ENCODE measurements around the gene C1QTNF12. TPM values are rescaled to one million over a fixed set of nuclear protein-coding genes. Genes with fewer than 3 reads are reported as not detected.
"Not testable (repeated sequence)": the region's sequence is repeated elsewhere in the genome, so short reads cannot be mapped to it uniquely, and the experiment has no call there.

Gene C1QTNF12
- total and polyA plus RNA-seq, 2 donors (not counting 3 experiments of a cell fraction or from before 2014, with no cell fraction given), result 1.0 to 1.9 TPM

GRCh38 chr1:1250786-1251284 lies 4.3 kb upstream of the C1QTNF12 start:
- ChIA-PET POLR2A (no interaction called here), CTCF (interaction anchor here (1.1 to 4.6 kb wide), 6 partner anchors 13 to 218 kb away, joined by 3 to 38 read pairs (median 4); no protein-coding TSS in a partner anchor)
- Histone ChIP-seq H3K4me1 (ENCODE audit: control insufficient read depth, extremely low read depth, insufficient read depth, low read length) (no peaks in the 10 kb centered on the region), H3K27ac (ENCODE audit: insufficient read depth, low read depth, low read length) (peak overlapping the region; percentile 11), H2AFZ (ENCODE audit: low read depth, low read length) (no peak overlapping the region), H3K9me3 (replicated peaks; ENCODE audit: control insufficient read depth, insufficient read depth, low read length) (no peaks in the 10 kb centered on the region), H3K79me2 (ENCODE audit: control insufficient read depth, insufficient read depth, low read length) (no peaks in the 10 kb centered on the region), H3K9ac (replicated peaks; ENCODE audit: extremely low read depth, insufficient read depth, low read length) (no peak overlapping the region), H3K36me3 (ENCODE audit: control insufficient read depth in 2 of 2, extremely low read depth in 1 of 2, insufficient read depth in 2 of 2, low read length in 2 of 2) (peaks cover 0 to 14% of the 10 kb centered on the region in 2 experiments), H3K9me1 (replicated peaks; ENCODE audit: control insufficient read depth, extremely low read depth, insufficient read depth, low read length) (no peaks in the 10 kb centered on the region), H3K27me3 (ENCODE audit: control insufficient read depth in 2 of 2, insufficient read depth in 2 of 2, low read length in 2 of 2) (peaks cover 10 to 14% of the 10 kb centered on the region in 2 experiments), H3K4me2 (ENCODE audit: insufficient read depth, low read length) (no peak overlapping the region), H4K20me1 (replicated peaks; ENCODE audit: control insufficient read depth, extremely low read depth, insufficient read depth, low read length) (no peaks in the 10 kb centered on the region), H3K4me3 (replicated peaks in 1 of 3; ENCODE audit: insufficient read depth in 1 of 3, low read depth in 1 of 3, low read length in 3 of 3) (no peak overlapping the region)
- no peak for FAIRE-seq
- no peak for DNase-seq (ENCODE audit: low read depth, low spot score)
- BruUV-seq (replicated peaks), result no TSS peak
- intact Hi-C loops (cut with micrococcal nuclease), result no loop called here
- dilution Hi-C loops (cut with MboI; ENCODE audit: extremely low pct_ligation_motif_present, low sequenced_read_pairs), result no loop called here
- TF ChIP-seq MAX (IDR thresholded peaks at IDR 0.05; ENCODE audit: insufficient read depth, insufficient read length), result no peak
- no peak for TF ChIP-seq GATA2 (IDR thresholded peaks at IDR 0.05; ENCODE audit: insufficient read depth, insufficient read length, low read depth, low read length)
- TF ChIP-seq MYC (IDR thresholded peaks at IDR 0.05; ENCODE audit: low read depth, low read length), result no peak
- TF ChIP-seq EZH2 (IDR thresholded peaks at IDR 0.05; ENCODE audit: borderline replicate concordance, low read depth, low read length, severe bottlenecking), result no peak
- no peak for TF ChIP-seq POLR2AphosphoS5 (IDR thresholded peaks at IDR 0.05; ENCODE audit: insufficient read depth, low read depth, low read length)
- TF ChIP-seq JUN (IDR thresholded peaks at IDR 0.05; ENCODE audit: borderline replicate concordance, insufficient read depth, insufficient read length, low read depth), result no peak
- no peak for TF ChIP-seq CTCF (IDR thresholded peaks at IDR 0.05; ENCODE audit: extremely low read depth in 1 of 2, insufficient read depth in 1 of 2, low read depth in 1 of 2, low read length in 2 of 2)
- TF ChIP-seq POLR2A (IDR thresholded peaks at IDR 0.05; ENCODE audit: low read depth, low read length), result no peak
- TF ChIP-seq FOS (IDR thresholded peaks at IDR 0.05; ENCODE audit: borderline replicate concordance, insufficient read depth, low read length), result no peak

GRCh38 chr1:1248009-1248913 lies 1.7 kb upstream of the C1QTNF12 start:
- H3K9me3 ChIP-seq (replicated peaks; ENCODE audit: control insufficient read depth, insufficient read depth, low read length); H3K9ac ChIP-seq (replicated peaks; ENCODE audit: extremely low read depth, insufficient read depth, low read length); H3K79me2 ChIP-seq (ENCODE audit: control insufficient read depth, insufficient read depth, low read length); H3K27ac ChIP-seq (ENCODE audit: insufficient read depth, low read depth, low read length); DNase-seq (ENCODE audit: low read depth, low spot score); CTCF ChIA-PET; POLR2A ChIA-PET; dilution Hi-C loops (cut with MboI; ENCODE audit: extremely low pct_ligation_motif_present, low sequenced_read_pairs); H3K9me1 ChIP-seq (replicated peaks; ENCODE audit: control insufficient read depth, extremely low read depth, insufficient read depth, low read length); BruUV-seq (replicated peaks); H4K20me1 ChIP-seq (replicated peaks; ENCODE audit: control insufficient read depth, extremely low read depth, insufficient read depth, low read length); H3K36me3 ChIP-seq (ENCODE audit: control insufficient read depth in 2 of 2, extremely low read depth in 1 of 2, insufficient read depth in 2 of 2, low read length in 2 of 2); H3K4me3 ChIP-seq (replicated peaks in 1 of 3; ENCODE audit: insufficient read depth in 1 of 3, low read depth in 1 of 3, low read length in 3 of 3); H3K4me1 ChIP-seq (ENCODE audit: control insufficient read depth, extremely low read depth, insufficient read depth, low read length); H3K4me2 ChIP-seq (ENCODE audit: insufficient read depth, low read length); FAIRE-seq; H2AFZ ChIP-seq (ENCODE audit: low read depth, low read length): not testable (repeated sequence)
- intact Hi-C loops (cut with micrococcal nuclease), result loop anchor here (5.0 kb wide), 1 partner anchor 126 kb away; no protein-coding TSS in a partner anchor
- peaks cover 10 to 14% of the 10 kb centered on the region in 2 experiments for H3K27me3 ChIP-seq (ENCODE audit: control insufficient read depth in 2 of 2, insufficient read depth in 2 of 2, low read length in 2 of 2)
